ENCODE measurements around the gene FAM216B.

FAM216B gene

GRCh38 chr13:42781352-42781751 is at the start of gene FAM216B:
FAM216B (plus strand) TSS chr13:42781584; CDS start chr13:42784068, 2,484 bp downstream.
- Mint-ChIP-seq H3K36me3 (no peaks in the 10 kb centered on the region), H3K4me1 (no peaks in the 10 kb centered on the region), H3K4me3 (no peak within 1 kb of the TSS), H3K27me3 (peaks cover 14% of the 10 kb centered on the region), H3K9me3 (no peaks in the 10 kb centered on the region), H3K27ac (no peak within 1 kb of the TSS)

DNA sequence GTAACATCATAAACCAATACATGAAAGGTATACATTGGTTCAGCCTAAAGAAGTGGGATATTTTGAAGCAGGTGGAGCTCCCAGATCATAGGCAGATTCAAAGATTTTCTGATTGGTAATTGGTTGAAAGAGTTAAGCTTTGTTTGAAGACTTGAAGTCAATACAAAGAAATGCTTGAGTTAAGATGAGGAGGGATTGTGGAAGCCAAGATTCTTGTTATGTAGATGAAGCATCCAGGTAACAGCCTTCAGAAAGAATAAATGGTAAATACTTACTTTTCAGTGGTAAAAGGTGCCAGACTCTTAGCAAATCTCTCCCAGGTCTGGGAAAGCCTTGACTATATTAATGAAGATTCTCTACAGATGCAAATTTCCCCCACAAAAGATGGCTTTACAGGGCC is 49.3 kb upstream of the FAM216B start:
- H3K4me3 Mint-ChIP-seq, result no peak overlapping the region
- no peak overlapping the region for H3K27ac Mint-ChIP-seq
- peaks cover 4% of the 10 kb centered on the region for H3K27me3 Mint-ChIP-seq
- no peaks in the 10 kb centered on the region for H3K4me1 Mint-ChIP-seq
- no peaks in the 10 kb centered on the region for H3K9me3 Mint-ChIP-seq
- no peaks in the 10 kb centered on the region for H3K36me3 Mint-ChIP-seq

DNA sequence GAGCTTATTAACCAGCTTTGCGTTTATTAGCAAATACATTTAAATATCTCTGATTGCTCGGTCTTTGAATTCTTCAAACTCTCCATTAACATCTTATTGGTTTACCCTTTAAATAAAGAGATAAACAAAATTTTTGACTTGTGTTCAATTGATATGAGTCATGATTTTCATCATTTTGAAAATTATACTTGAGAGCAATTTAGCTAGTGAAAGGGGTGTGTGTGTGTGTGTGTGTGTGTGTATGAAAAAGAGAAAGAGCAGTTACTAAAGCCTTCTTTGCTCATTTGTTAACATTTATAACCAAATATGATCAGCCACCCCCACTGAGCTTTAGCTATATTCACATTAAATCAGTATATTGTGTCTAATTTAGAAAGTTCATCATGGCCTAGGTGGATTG is 48.3 kb upstream of the FAM216B start:
- Mint-ChIP-seq H3K4me3 (no peak overlapping the region), H3K4me1 (no peaks in the 10 kb centered on the region), H3K9me3 (no peaks in the 10 kb centered on the region), H3K27ac (no peak overlapping the region), H3K36me3 (no peaks in the 10 kb centered on the region), H3K27me3 (peaks cover 4% of the 10 kb centered on the region)

DNA sequence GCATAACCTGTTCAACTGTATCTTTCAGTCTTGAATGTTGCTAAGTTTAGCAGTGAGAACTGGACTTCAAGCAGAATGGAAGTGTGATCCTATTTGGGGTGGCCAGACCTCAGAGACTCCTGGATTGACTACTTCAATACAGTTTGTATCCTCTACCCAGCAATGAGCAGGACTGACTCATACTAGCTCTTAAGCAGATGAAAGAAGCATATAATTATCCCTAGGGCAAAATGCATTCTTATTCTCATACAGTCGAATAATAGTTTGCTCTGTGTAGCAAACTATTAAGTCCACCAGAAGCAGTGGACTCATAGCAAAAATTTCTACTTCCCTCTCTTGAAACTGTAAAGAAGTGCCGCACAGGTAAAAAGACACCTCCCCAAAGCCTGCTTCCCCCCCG is 46.4 kb upstream of the FAM216B start:
- Mint-ChIP-seq H3K4me3 (no peak overlapping the region), H3K27me3 (peaks cover 8% of the 10 kb centered on the region), H3K9me3 (no peaks in the 10 kb centered on the region), H3K4me1 (no peaks in the 10 kb centered on the region), H3K27ac (no peak overlapping the region), H3K36me3 (no peaks in the 10 kb centered on the region)

- Mint-ChIP-seq H3K36me3 (no peaks in the 10 kb centered on the region), H3K27me3 (peaks cover 11% of the 10 kb centered on the region), H3K27ac (no peak overlapping the region), H3K9me3 (no peaks in the 10 kb centered on the region), H3K4me1 (no peaks in the 10 kb centered on the region), H3K4me3 (no peak overlapping the region)
Observed at GRCh38 chr13:42740753-42741152, 40.6 kb upstream of the FAM216B start.

DNA sequence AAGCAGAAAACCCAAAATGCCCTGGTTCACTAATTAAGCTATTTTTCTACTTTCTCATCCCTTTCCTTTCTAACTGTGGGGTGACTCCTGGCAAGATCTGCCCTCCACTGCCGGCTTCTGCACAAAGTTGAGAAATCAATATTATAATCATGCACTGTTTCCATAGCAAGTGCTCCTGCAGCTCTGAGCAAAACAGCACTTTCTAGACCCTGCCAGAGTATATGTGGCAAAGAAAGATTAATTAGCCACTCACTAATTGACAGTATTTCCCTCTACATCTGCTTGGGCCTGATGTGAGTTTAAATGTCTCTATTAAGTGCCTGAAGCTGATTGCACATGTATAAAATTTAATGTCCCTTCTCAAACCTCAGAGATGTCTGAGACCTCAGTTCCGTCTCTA is 39.5 kb upstream of the FAM216B start:
- Mint-ChIP-seq H3K4me3 (no peak overlapping the region), H3K36me3 (no peaks in the 10 kb centered on the region), H3K4me1 (no peaks in the 10 kb centered on the region), H3K27ac (no peak overlapping the region), H3K9me3 (no peaks in the 10 kb centered on the region), H3K27me3 (peaks cover 11% of the 10 kb centered on the region)

- Mint-ChIP-seq H3K4me1 (no peaks in the 10 kb centered on the region), H3K9me3 (no peaks in the 10 kb centered on the region), H3K4me3 (no peak overlapping the region)
Observed at GRCh38 chr13:42745655-42746054, 35.7 kb upstream of the FAM216B start.

GRCh38 chr13:42746866-42747265 is 34.5 kb upstream of the FAM216B start:
- peaks cover 6% of the 10 kb centered on the region for H3K27me3 Mint-ChIP-seq
- H3K4me1 Mint-ChIP-seq, result no peaks in the 10 kb centered on the region
- H3K4me3 Mint-ChIP-seq, result no peak overlapping the region
- no peaks in the 10 kb centered on the region for H3K36me3 Mint-ChIP-seq
- H3K27ac Mint-ChIP-seq, result no peak overlapping the region
- no peaks in the 10 kb centered on the region for H3K9me3 Mint-ChIP-seq

More at GRCh38 chr13:42745655-42746054, 35.7 kb upstream of the FAM216B start:
- H3K36me3 Mint-ChIP-seq, result no peaks in the 10 kb centered on the region
- H3K27ac Mint-ChIP-seq, result no peak overlapping the region
- H3K27me3 Mint-ChIP-seq, result peaks cover 6% of the 10 kb centered on the region

GRCh38 chr13:42747399-42747873 is 33.9 kb upstream of the FAM216B start:
- H3K36me3 Mint-ChIP-seq, result no peaks in the 10 kb centered on the region
- no peaks in the 10 kb centered on the region for H3K4me1 Mint-ChIP-seq
- H3K27ac Mint-ChIP-seq, result no peak overlapping the region
- H3K4me3 Mint-ChIP-seq, result no peak overlapping the region
- peaks cover 6% of the 10 kb centered on the region for H3K27me3 Mint-ChIP-seq
- H3K9me3 Mint-ChIP-seq, result no peaks in the 10 kb centered on the region

- Mint-ChIP-seq H3K9me3 (no peaks in the 10 kb centered on the region), H3K4me1 (no peaks in the 10 kb centered on the region), H3K27me3 (peaks cover 5% of the 10 kb centered on the region), H3K27ac (no peak overlapping the region), H3K36me3 (no peaks in the 10 kb centered on the region), H3K4me3 (no peak overlapping the region)
Observed at GRCh38 chr13:42750794-42751193, 30.6 kb upstream of the FAM216B start.

- no peak overlapping the region for H3K27ac Mint-ChIP-seq
- H3K27me3 Mint-ChIP-seq, result peaks cover 6% of the 10 kb centered on the region
- no peaks in the 10 kb centered on the region for H3K9me3 Mint-ChIP-seq
- no peaks in the 10 kb centered on the region for H3K36me3 Mint-ChIP-seq
- H3K4me3 Mint-ChIP-seq, result no peak overlapping the region
- no peaks in the 10 kb centered on the region for H3K4me1 Mint-ChIP-seq
Observed at GRCh38 chr13:42751693-42752092, 29.7 kb upstream of the FAM216B start.

DNA sequence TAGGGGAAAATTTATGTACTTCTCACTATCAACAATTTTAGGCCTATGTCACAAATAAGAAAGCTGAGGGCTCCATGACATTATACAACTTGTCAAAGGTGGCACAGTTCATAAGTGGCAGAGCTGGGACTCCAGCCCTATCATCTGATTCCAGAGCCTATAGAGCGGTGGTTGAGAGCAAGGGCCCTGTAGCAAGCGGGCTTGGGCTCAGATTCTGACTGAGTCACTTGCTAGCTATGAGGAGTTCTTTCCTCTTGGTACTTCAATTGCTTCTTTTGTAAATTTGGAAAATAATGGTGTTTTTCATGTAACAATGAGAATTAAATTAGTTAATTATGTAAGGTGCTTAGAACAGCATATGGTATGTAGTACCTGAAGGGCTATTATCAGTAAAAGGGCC is 28.7 kb upstream of the FAM216B start:
- H3K4me1 Mint-ChIP-seq, result no peaks in the 10 kb centered on the region
- no peak overlapping the region for H3K27ac Mint-ChIP-seq
- H3K36me3 Mint-ChIP-seq, result peaks cover 2% of the 10 kb centered on the region
- H3K4me3 Mint-ChIP-seq, result no peak overlapping the region
- peaks cover 3% of the 10 kb centered on the region for H3K9me3 Mint-ChIP-seq
- peaks cover 8% of the 10 kb centered on the region for H3K27me3 Mint-ChIP-seq

DNA sequence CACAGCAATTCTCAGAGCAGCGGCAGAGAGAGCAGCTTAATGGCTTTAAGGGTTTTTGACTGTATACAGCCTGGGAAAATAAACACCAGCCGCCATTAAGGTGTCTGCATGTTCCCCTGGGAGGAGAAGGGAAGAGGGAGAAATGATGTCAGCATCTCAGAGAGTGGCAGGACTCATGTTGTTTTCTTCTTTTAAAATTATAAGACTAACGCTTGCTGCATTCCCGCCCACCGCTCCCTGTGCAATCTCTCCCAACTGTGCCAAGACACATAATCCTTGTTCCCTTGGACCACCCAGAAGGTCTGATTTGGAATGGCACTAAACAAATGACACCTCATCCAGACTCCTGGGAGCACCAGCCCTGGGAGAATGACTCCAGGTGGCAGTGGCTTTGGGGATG is 27.7 kb upstream of the FAM216B start:
- Mint-ChIP-seq H3K36me3 (peaks cover 2% of the 10 kb centered on the region), H3K4me3 (no peak overlapping the region)

DNA sequence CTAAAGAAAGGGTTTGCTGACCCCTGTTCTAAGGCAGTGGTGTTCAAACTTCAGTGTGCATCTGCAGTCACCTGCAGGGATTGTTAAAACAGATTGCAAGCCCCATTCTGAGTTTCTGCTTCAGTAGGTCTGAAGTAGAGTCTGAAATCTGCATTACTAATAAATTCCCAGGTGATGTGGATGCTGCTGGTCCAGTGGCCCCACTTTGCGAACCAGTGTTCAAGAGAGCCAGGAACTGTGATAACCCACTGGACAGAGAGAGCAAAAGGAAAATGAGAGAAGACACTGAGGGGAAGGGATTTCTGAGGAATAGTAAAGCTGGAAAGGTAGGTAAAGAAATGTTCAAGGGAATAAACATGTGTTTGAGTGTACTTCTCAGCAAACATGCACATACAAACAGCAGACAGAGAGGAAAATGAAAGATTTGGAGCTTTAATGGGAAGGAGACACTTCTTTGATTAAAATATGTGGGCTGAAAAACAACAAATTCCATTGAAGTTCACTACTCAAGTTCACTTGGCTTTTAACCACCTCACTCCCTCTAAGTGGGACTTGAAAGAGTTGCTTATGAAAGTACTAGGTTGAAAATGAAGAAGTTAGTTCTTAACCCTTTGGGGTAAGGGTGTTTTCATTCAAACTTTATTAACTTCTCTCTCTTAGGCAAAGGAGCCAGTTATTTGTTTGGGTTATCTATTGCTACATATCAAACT is 26.4 kb upstream of the FAM216B start:
- no peaks in the 10 kb centered on the region for H3K4me1 Mint-ChIP-seq
- peaks cover 2% of the 10 kb centered on the region for H3K36me3 Mint-ChIP-seq
- no peak overlapping the region for H3K4me3 Mint-ChIP-seq
- H3K27me3 Mint-ChIP-seq, result peaks cover 7% of the 10 kb centered on the region
- H3K27ac Mint-ChIP-seq, result no peak overlapping the region
- peaks cover 5% of the 10 kb centered on the region for H3K9me3 Mint-ChIP-seq

More for the DNA sequence above, 27.7 kb upstream of the FAM216B start:
- Mint-ChIP-seq H3K27me3 (peaks cover 7% of the 10 kb centered on the region), H3K9me3 (peaks cover 5% of the 10 kb centered on the region), H3K4me1 (no peaks in the 10 kb centered on the region), H3K27ac (no peak overlapping the region)

DNA sequence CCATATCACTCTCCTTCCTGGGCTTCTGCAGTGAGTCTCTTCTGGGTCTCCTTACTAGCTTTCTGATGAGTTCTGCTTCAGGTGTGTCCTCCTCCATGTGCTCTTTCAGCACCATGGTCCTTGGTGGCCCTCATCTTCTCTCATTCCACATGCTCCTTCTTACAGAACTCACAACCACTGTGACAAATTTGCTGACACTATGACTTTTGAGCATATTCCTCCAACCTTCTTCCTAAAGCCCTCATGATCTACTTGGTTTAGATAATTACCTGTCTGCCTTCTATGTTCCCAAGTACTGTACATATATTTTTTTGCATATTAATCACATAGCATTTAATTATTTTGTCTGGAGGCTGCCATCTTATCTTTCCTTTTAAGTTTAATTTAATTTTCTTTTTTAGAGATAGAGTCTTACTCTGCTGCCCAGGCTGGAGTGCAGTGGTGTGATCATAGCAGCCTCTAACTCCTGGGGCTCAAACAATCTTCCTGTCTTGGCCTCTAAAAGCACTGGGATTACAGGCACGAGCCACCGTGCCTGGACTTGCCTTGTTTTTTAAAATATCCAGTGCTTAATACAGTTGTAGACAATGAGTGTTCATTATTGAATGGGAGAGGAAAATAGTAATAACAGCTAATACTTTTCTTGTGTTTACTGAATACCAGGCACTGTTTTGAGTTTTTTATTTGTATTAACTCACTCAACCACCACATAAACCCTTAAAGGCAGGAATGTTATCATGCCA is 23.5 kb upstream of the FAM216B start:
- H3K27me3 Mint-ChIP-seq, result peaks cover 8% of the 10 kb centered on the region
- no peak overlapping the region for H3K4me3 Mint-ChIP-seq
- H3K4me1 Mint-ChIP-seq, result no peaks in the 10 kb centered on the region
- peaks cover 9% of the 10 kb centered on the region for H3K9me3 Mint-ChIP-seq
- no peak overlapping the region for H3K27ac Mint-ChIP-seq
- H3K36me3 Mint-ChIP-seq, result peaks cover 2% of the 10 kb centered on the region

GRCh38 chr13:42758515-42758914 is 22.9 kb upstream of the FAM216B start:
- peaks cover 9% of the 10 kb centered on the region for H3K9me3 Mint-ChIP-seq
- H3K36me3 Mint-ChIP-seq, result peaks cover 2% of the 10 kb centered on the region
- peaks cover 9% of the 10 kb centered on the region for H3K27me3 Mint-ChIP-seq
- H3K4me3 Mint-ChIP-seq, result no peak overlapping the region
- no peak overlapping the region for H3K27ac Mint-ChIP-seq
- H3K4me1 Mint-ChIP-seq, result no peaks in the 10 kb centered on the region

Measured in activated naive CD4-positive, alpha-beta T cell treated with anti-CD3 and anti-CD28 coated beads, Interleukin-2, amount 50 U/mL, for 24 hours (primary cell).